Heart right ventricle (tissue), 16 donors: Measurements from ENCODE around the gene RPL27A. TPM values are rescaled to one million over a fixed set of nuclear protein-coding genes. Genes with fewer than 3 reads are reported as not detected.
A peak's percentile ranks its signal among the peaks of the same experiment; 100 is the strongest.

Experiments used
- ATAC-seq, 8 donors: fragments of 200-7000 bp; cut with Tn5 transposase; one replicate each; pipeline ENCODE4 v1.9.1; 2020; ENCODE audit warnings: mild to moderate bottlenecking in 8 of 8, moderate library complexity in 8 of 8, moderate number of reproducible peaks in 1 of 8
- DNase-seq, 2 donors: peaks; one replicate each; pipeline ENCODE4 v3.0.0-alpha.2; 2020
- H3K27ac ChIP-seq, 10 donors: fragments of 200-600 bp; sonication (generic) in 2 of 10; one replicate each; pipeline versions ENCODE4 v1.5.0 to v1.8.0; 2020 to 2022; ENCODE audit warnings: mild to moderate bottlenecking in 3 of 10
- H3K27me3 ChIP-seq, 7 donors: fragments of 200-600 bp; one replicate each; pipeline ENCODE4 v1.8.0; 2021 to 2022; ENCODE audit warnings: mild to moderate bottlenecking in 2 of 7
- H3K36me3 ChIP-seq, 9 donors: fragments of 200-600 bp; sonication (generic) in 1 of 9; one replicate each; pipeline versions ENCODE4 v1.5.0 to v1.8.0; 2020 to 2022; ENCODE audit warnings: mild to moderate bottlenecking in 2 of 9
- H3K4me1 ChIP-seq, 9 donors: fragments of 200-600 bp; sonication (generic) in 1 of 9; one replicate each; pipeline versions ENCODE4 v1.5.0 to v1.8.0; 2020 to 2022; ENCODE audit warnings: mild to moderate bottlenecking in 4 of 9
- H3K4me3 ChIP-seq, 10 donors: fragments of 200-600 bp; sonication (generic) in 2 of 10; one replicate each; pipeline versions ENCODE4 v1.5.0 to v1.8.0; 2020 to 2022; ENCODE audit warnings: mild to moderate bottlenecking in 7 of 10, moderate library complexity in 2 of 10
- H3K9me3 ChIP-seq, 11 donors: fragments of 200-600 bp in 10 of 11; sonication (generic) in 2 of 11; one replicate each; pipeline versions ENCODE4 v1.5.0 to v1.8.0; 2013 to 2022; ENCODE audit warnings: mild to moderate bottlenecking in 2 of 11, control low read depth in 1 of 11, moderate library complexity in 1 of 11
- CTCF ChIP-seq, 9 donors: fragments of 200-600 bp; sonication (generic) in 2 of 9; IDR thresholded peaks; one replicate each; pipeline versions ENCODE4 v1.5.0 to v1.8.0; 2021 to 2022; ENCODE audit warnings: antibody characterized with exemption in 9 of 9, mild to moderate bottlenecking in 5 of 9, moderate library complexity in 1 of 9
- WGBS, 2 donors: extraction: QIAGEN DNeasy Blood & Tissue Kit; methylation state at CpG; one replicate each; pipeline ENCODE4 v1.1.7; 2013; ENCODE audit warnings: inconsistent platforms in 1 of 2; 5-methylcytosine and 5-hydroxymethylcytosine counted together
- intact Hi-C, 10 donors: fragments of 100-400 bp; cut with DNase I; formaldehyde crosslinking; loops; one replicate each; pipeline versions ENCODE4 v1.11.1 to v1.14.2; 2022
- polyA plus RNA-seq, 2 donors: library from polyadenylated mRNA; stranded (reverse); fragments of 200-250 nt; gene quantifications; one replicate each; pipeline ENCODE4 v1.2.3, GENCODE V29; 2013
- total RNA-seq, 10 donors: library from RNA; stranded (reverse); fragmentation: NEBNext Ultra II Directional in 3 of 10; extraction: Animal tissue kit (Norgen Biotek cat#: 25700) in 3 of 10; gene quantifications; one replicate each; pipeline versions ENCODE4 v1.2.1 to v1.2.4, GENCODE V29; 2021 to 2023
- donor health status: Arrhythmogenic right ventricular cardiomyopathy.
- donor health status: ischemic (EF 13 %, LVEDD 7.1; RV severe dilation, severe dysfunction).
- donor health status: healthy with polysubstance abuse.
- donor health status: DM: no; HTN: yes; CAD: no.
- donor health status: DM: no; HTN: no; CAD: no.
- donor health status: ischemic (EF 25% LVEDD 6.9; RV normal size, moderate dysfunction).
- donor health status: ischemic (EF 25% LVEDD 5.7; RV mildly dilated, moderate dysfunction).
- donor health status: healthy.
- donor health status: DM: yes; HTN: yes; CAD: no.
- donor health status: Ischemic cardiomyopathy.
- donor health status: ischemic (EF 35%, LVEDD 5.7; RV mildly dilated, moderate dysfunction).
- donor health status: nonischemic (EF 11% LVEDD 7.7; RV severe dilation, severe dysfunction).
- donor health status: DM: yes; HTN: yes; CAD: no.
- donor health status: PGD.
- donor health status: ischemic (EF 29% LVEDD 5.4; RV normal size, mild dysfunction).
- donor health status: nonischemic (EF 23%, LVEDD 6.1; RV moderate dilation, normal function).

Gene RPL27A
- total and polyA plus RNA-seq, 12 donors: 317 to 2,131 (median 429) TPM

- H3K9me3 ChIP-seq: no peaks in the 10 kb centered on the region
- no peak for TF ChIP-seq CTCF (IDR thresholded peaks at IDR 0.05)
- H3K27ac ChIP-seq: peak overlapping the region in 1 of 10 donors; percentile 10
- intact Hi-C loops: loop anchor here in 1 of 10 donors (5.0 kb wide), 1 partner anchor 43 kb away; no protein-coding TSS in a partner anchor
- H3K27me3 ChIP-seq: no peaks in the 10 kb centered on the region
- peaks cover 18 to 79% (median 57%) of the 10 kb centered on the region in 9 donors for H3K4me1 ChIP-seq
- no peak overlapping the region for H3K4me3 ChIP-seq
- DNase-seq (no peak), ATAC-seq (no peak)
- peaks cover 0 to 47% (median 3%) of the 10 kb centered on the region in 9 donors for H3K36me3 ChIP-seq
- 89 to 95% methylated on average over 7 of the region's 7 CpGs for WGBS, 2 donors
These were observed 42.1 kb downstream of the RPL27A start for GRCh38 chr11:8724682-8725081.

- no peak for ATAC-seq
- Histone ChIP-seq H3K27me3 (no peaks in the 10 kb centered on the region), H3K4me1 (peaks cover 8 to 66% (median 43%) of the 10 kb centered on the region in 9 donors), H3K27ac (peak overlapping the region in 2 of 10 donors; percentile 9 to 26), H3K4me3 (no peak overlapping the region), H3K36me3 (peaks cover 0 to 63% (median 5%) of the 10 kb centered on the region in 9 donors), H3K9me3 (no peaks in the 10 kb centered on the region)
- 66 to 69% methylated on average over 4 of the region's 4 CpGs for WGBS, 2 donors
- no peak for TF ChIP-seq CTCF (IDR thresholded peaks at IDR 0.05)
- DNase-seq: no peak
- intact Hi-C loops: no loop called here
These were observed 43.8 kb downstream of the RPL27A start for GRCh38 chr11:8726395-8726794.

GRCh38 chr11:8728563-8728962 is 46.0 kb downstream of the RPL27A start:
- Histone ChIP-seq H3K9me3 (no peaks in the 10 kb centered on the region), H3K4me3 (no peak overlapping the region), H3K36me3 (peaks cover 0 to 54% (median 5%) of the 10 kb centered on the region in 9 donors), H3K27ac (peak overlapping the region in 4 of 10 donors; percentile 9 to 45 (median 37)), H3K27me3 (no peaks in the 10 kb centered on the region), H3K4me1 (peaks cover 19 to 66% (median 46%) of the 10 kb centered on the region in 9 donors)
- peak in 3 of 8 donors; percentile 10 to 39 (median 14) for ATAC-seq
- TF ChIP-seq CTCF (IDR thresholded peaks at IDR 0.05): no peak
- intact Hi-C loops: no loop called here
- no peak for DNase-seq
- 32 to 45% methylated on average over 4 of the region's 4 CpGs for WGBS, 2 donors

- no peak for ATAC-seq
- DNase-seq: no peak
- Histone ChIP-seq H3K4me1 (peaks cover 19 to 68% (median 51%) of the 10 kb centered on the region in 9 donors), H3K27me3 (no peaks in the 10 kb centered on the region), H3K4me3 (no peak overlapping the region), H3K9me3 (no peaks in the 10 kb centered on the region), H3K36me3 (peaks cover 0 to 50% (median 5%) of the 10 kb centered on the region in 9 donors), H3K27ac (peak overlapping the region in 4 of 10 donors; percentile 9 to 45 (median 37))
- TF ChIP-seq CTCF (IDR thresholded peaks at IDR 0.05): no peak
- intact Hi-C loops: no loop called here
- WGBS, 2 donors: 91% methylated on average over 6 of the region's 6 CpGs
These were observed 46.5 kb downstream of the RPL27A start for GRCh38 chr11:8729067-8729466.
